K562 (cell line): Measurements from ENCODE around the gene LRRC8E. TPM values are rescaled to one million over a fixed set of nuclear protein-coding genes. Genes with fewer than 3 reads are reported as not detected.

Experiments used
- ADNP ChIP-seq: fragments of 200-800 bp; sonication (Bioruptor generic); IDR thresholded peaks from 2 replicates; pipeline ENCODE4 v1.6.1; 2016; ENCODE audit warnings: missing genetic modification characterization, missing compliant biosample characterization
- ARNT ChIP-seq, 2 experiments: fragments of 450-650 bp; IDR thresholded peaks; 2 replicates each; pipeline ENCODE4 v1.6.1; 2016; ENCODE audit warnings: mild to moderate bottlenecking in 1 of 2
- CUX1 ChIP-seq: fragments of 200-800 bp; sonication (Bioruptor generic); IDR thresholded peaks from 2 replicates; pipeline ENCODE4 v1.6.1; 2016; ENCODE audit warnings: missing genetic modification characterization, missing compliant biosample characterization
- FOXP1 ChIP-seq: sonication (generic); formaldehyde crosslinking; IDR thresholded peaks from 2 replicates; pipeline ENCODE4 v1.8.0; 2022; ENCODE audit warnings: mild to moderate bottlenecking, missing genetic modification reagents
- ILF3 ChIP-seq: fragments of 450-650 bp; IDR thresholded peaks from 2 replicates; pipeline ENCODE4 v1.6.1; 2018; ENCODE audit warnings: antibody characterized with exemption, mild to moderate bottlenecking, moderate library complexity, borderline replicate concordance
- LARP7 ChIP-seq: fragments of 450-650 bp; IDR thresholded peaks from 2 replicates; pipeline ENCODE4 v1.6.1; 2016
- NFATC3 ChIP-seq: fragments of 450-650 bp; IDR thresholded peaks from 2 replicates; pipeline ENCODE4 v1.6.1; 2017; ENCODE audit warnings: mild to moderate bottlenecking
- RREB1 ChIP-seq: fragments of 250-450 bp; sonication (Bioruptor Pico); IDR thresholded peaks from 2 replicates; pipeline ENCODE4 v1.4.0; 2020
- SIN3A ChIP-seq, 2 experiments: fragments of 150-350 bp in 1 of 2; IDR thresholded peaks; 2 replicates each; pipeline ENCODE4 v1.6.1; 2011 to 2016; ENCODE audit warnings: borderline replicate concordance in 2 of 2, low read depth in 2 of 2, low read length in 2 of 2, mild to moderate bottlenecking in 2 of 2, moderate library complexity in 2 of 2; ENCODE audit not compliant: control insufficient read depth in 1 of 2
- TAL1 ChIP-seq: fragments of 450-650 bp; IDR thresholded peaks from 2 replicates; pipeline ENCODE4 v1.6.1; 2016; ENCODE audit warnings: mild to moderate bottlenecking
- TRIM25 ChIP-seq: fragments of 450-650 bp; IDR thresholded peaks from 2 replicates; pipeline ENCODE4 v1.7.0; 2016; ENCODE audit warnings: borderline replicate concordance
- ZNF124 ChIP-seq: sonication (generic); formaldehyde crosslinking; IDR thresholded peaks from 2 replicates; pipeline ENCODE4 v1.8.1; 2022; ENCODE audit warnings: missing genetic modification reagents
- polyA plus RNA-seq, 8 experiments: library from polyadenylated mRNA; depleted of rRNA in 4 of 8; stranded (reverse) in 5 of 8; unstranded in 3 of 8; fragments of >200 nt; fragmentation: Nextera tagmentation in 2 of 8; fragmentation: Illumina TruSeq in 1 of 8; extraction: Ambion mirVana in 2 of 8; extraction: Trizol in 1 of 8; gene quantifications; 2 replicates each; pipeline versions ENCODE4 v1.2.1 to v1.2.3, GENCODE V29; 2011 to 2014; ENCODE audit warnings: inconsistent platforms in 1 of 8, missing spikeins in 1 of 8
- total RNA-seq, 7 experiments: library from RNA; depleted of rRNA in 6 of 7; stranded (reverse); fragments of >200 nt in 6 of 7; fragmentation: Illumina TruSeq in 2 of 7; extraction: Trizol in 2 of 7; gene quantifications; 2 replicates each; pipeline versions ENCODE4 v1.2.1 to v1.2.3, GENCODE V29; 2011 to 2021; ENCODE audit warnings: low replicate concordance in 1 of 7

Gene LRRC8E
- total and polyA plus RNA-seq, 9 of the 15 experiments (the other 6 are each of a cell fraction or from before 2014, with no cell fraction given) = 0.08 to 5.7 (median 3.5) TPM; not detected in 1

- TF ChIP-seq ILF3 = no peak
- TF ChIP-seq RREB1 = no peak
- TF ChIP-seq CUX1 (CRISPR knock-in tag) = no peak
- TF ChIP-seq SIN3A (IDR thresholded peaks at IDR 0.05; ENCODE audit: borderline replicate concordance in 2 of 2, control insufficient read depth in 1 of 2, low read depth in 2 of 2, low read length in 2 of 2) = no peak
- no peak for TF ChIP-seq NFATC3
- TF ChIP-seq ARNT (IDR thresholded peaks at IDR 0.05) = no peak
- no peak for TF ChIP-seq TRIM25
- peak; percentile 84 for TF ChIP-seq FOXP1 (CRISPR knock-in tag)
- TF ChIP-seq ZNF124 = no peak
- TF ChIP-seq ADNP (tag) = no peak
- TF ChIP-seq TAL1 = no peak
- no peak for TF ChIP-seq LARP7
Measured at GRCh38 chr19:7920519-7921301, 32.4 kb downstream of the LRRC8E start (continued).
